HepG2 (cell line): ENCODE data around the gene CAMK1D. TPM values are rescaled to one million over a fixed set of nuclear protein-coding genes. Genes with fewer than 3 reads are reported as not detected.

Experiments
- ATAC-seq: fragments of 200-7000 bp; cut with Tn5 transposase; 3 replicates; pipeline ENCODE4 v1.9.1; 2020; ENCODE audit warnings: mild to moderate bottlenecking, moderate library complexity
- BruUV-seq: library from RNA; stranded (reverse); fragments of 400-500 nt; replicated peaks from 2 replicates; lab custom pipeline; 2021; lab: Mats Ljungman, UMichigan
- CTCF ChIA-PET: fragments of 300-600 bp; formaldehyde crosslinking; extraction: SDS; loops from one replicate; lab custom pipeline; 2021; ENCODE audit warnings: low total read pairs, inconsistent platforms, low intra/inter-chr PET ratio; lab: Yijun Ruan, JAX
- POLR2A ChIA-PET: fragments of 350-600 bp; sonication (Branson Sonifier 250); formaldehyde crosslinking; loops from one replicate; lab custom pipeline; 2020; ENCODE audit warnings: antibody characterized with exemption, inconsistent platforms; lab: Yijun Ruan, JAX
- DNase-seq: peaks from one replicate; pipeline ENCODE4 v3.0.0-alpha.2; 2015; ENCODE audit warnings: low spot score
- FAIRE-seq: peaks from 3 replicates; lab custom pipeline; 2011; peaks lifted over from hg19 to GRCh38; lab: Jason Lieb, UNC
- H2AFZ ChIP-seq: one replicate; pipeline ENCODE4 v1.6.1; 2011; ENCODE audit warnings: low read length, inconsistent platforms
- H3K27ac ChIP-seq: fragments of 300-600 bp; 3 replicates; pipeline ENCODE4 v1.8.0; 2011; ENCODE audit warnings: mixed run types, mild to moderate bottlenecking, mixed read lengths, low read length, inconsistent platforms; ENCODE audit not compliant: insufficient read depth; ENCODE audit errors: extremely low read length
- H3K27me3 ChIP-seq, 2 experiments: fragments of 200-600 bp in 1 of 2; 2 replicates in 1 of 2; 3 replicates in 1 of 2; pipeline versions ENCODE4 v1.6.0 to v1.8.0; 2011; ENCODE audit warnings: low read length in 2 of 2, mild to moderate bottlenecking in 2 of 2, moderate library complexity in 2 of 2, inconsistent platforms in 1 of 2; ENCODE audit not compliant: insufficient read depth in 2 of 2, control insufficient read depth in 1 of 2
- H3K36me3 ChIP-seq, 2 experiments: fragments of 200-600 bp in 1 of 2; replicated peaks in 1 of 2; 2 replicates in 1 of 2; 3 replicates in 1 of 2; pipeline versions ENCODE4 v1.5.1 to v1.8.0; 2011; ENCODE audit warnings: low read length in 2 of 2, inconsistent platforms in 1 of 2; ENCODE audit not compliant: insufficient read depth in 2 of 2, control insufficient read depth in 1 of 2
- H3K4me1 ChIP-seq: 2 replicates; pipeline ENCODE4 v1.5.1; 2012; ENCODE audit warnings: low read length, inconsistent platforms; ENCODE audit not compliant: insufficient read depth
- H3K4me2 ChIP-seq: 2 replicates; pipeline ENCODE4 v1.6.0; 2011; ENCODE audit warnings: low read depth, low read length, inconsistent platforms
- H3K4me3 ChIP-seq, 3 experiments: fragments of 200-600 bp in 1 of 3; sonication (generic), shearing (Covaris generic) in 1 of 3; replicated peaks in 1 of 3; 2 replicates each; pipeline ENCODE4 v1.5.1; 2011 to 2016; ENCODE audit warnings: low read length in 3 of 3, inconsistent platforms in 2 of 3, low read depth in 2 of 3, mild to moderate bottlenecking in 2 of 3, control low read depth in 1 of 3, mixed read lengths in 1 of 3; ENCODE audit not compliant: insufficient read depth in 1 of 3
- H3K79me2 ChIP-seq: one replicate; pipeline ENCODE4 v1.6.1; 2011; ENCODE audit warnings: low read length, inconsistent platforms; ENCODE audit not compliant: insufficient read depth
- H3K9ac ChIP-seq: 2 replicates; pipeline ENCODE4 v1.6.0; 2011; ENCODE audit warnings: mild to moderate bottlenecking, low read depth, low read length, inconsistent platforms; ENCODE audit not compliant: insufficient read depth
- H3K9me3 ChIP-seq: 2 replicates; pipeline ENCODE4 v1.5.1; 2012; ENCODE audit warnings: mild to moderate bottlenecking, low read length
- H4K20me1 ChIP-seq: 2 replicates; pipeline ENCODE4 v1.6.0; 2011; ENCODE audit warnings: inconsistent platforms, mild to moderate bottlenecking, low read length, moderate library complexity; ENCODE audit not compliant: insufficient read depth
- ATF6 ChIP-seq: sonication (generic); formaldehyde crosslinking; conservative IDR thresholded peaks from 2 replicates; pipeline ENCODE4 v1.4.0; 2020; ENCODE audit warnings: missing genetic modification reagents
- JUN ChIP-seq: sonication (generic); formaldehyde crosslinking; IDR thresholded peaks from 2 replicates; pipeline ENCODE4 v1.4.0; 2020; ENCODE audit warnings: mild to moderate bottlenecking, missing genetic modification reagents
- MYNN ChIP-seq: sonication (generic); formaldehyde crosslinking; IDR thresholded peaks from 2 replicates; pipeline ENCODE4 v1.4.0; 2020; ENCODE audit warnings: mild to moderate bottlenecking, low read depth, missing genetic modification reagents
- RFX1 ChIP-seq: fragments of 450-650 bp; IDR thresholded peaks from 2 replicates; pipeline ENCODE4 v1.6.1; 2017
- STAT6 ChIP-seq: sonication (generic); formaldehyde crosslinking; IDR thresholded peaks from 2 replicates; pipeline ENCODE4 v1.4.0; 2020; ENCODE audit warnings: missing genetic modification reagents, mild to moderate bottlenecking, borderline replicate concordance
- YEATS2 ChIP-seq: sonication (generic); formaldehyde crosslinking; IDR thresholded peaks from 2 replicates; pipeline ENCODE4 v1.4.0; 2020; ENCODE audit warnings: missing genetic modification reagents, borderline replicate concordance
- ZBTB1 ChIP-seq: sonication (generic); formaldehyde crosslinking; IDR thresholded peaks from 2 replicates; pipeline ENCODE4 v1.4.0; 2020; ENCODE audit warnings: missing genetic modification reagents, borderline replicate concordance
- ZNF142 ChIP-seq: sonication (generic); formaldehyde crosslinking; IDR thresholded peaks from 2 replicates; pipeline ENCODE4 v1.4.0; 2020; ENCODE audit warnings: missing genetic modification reagents
- ZNF3 ChIP-seq: IDR thresholded peaks from 2 replicates; pipeline ENCODE4 v1.7.0; 2017; ENCODE audit warnings: inconsistent platforms
- ZNF34 ChIP-seq: sonication (generic); formaldehyde crosslinking; IDR thresholded peaks from 2 replicates; pipeline ENCODE4 v1.4.0; 2020; ENCODE audit warnings: mild to moderate bottlenecking, missing genetic modification reagents, borderline replicate concordance
- ZNF510 ChIP-seq: sonication (generic); formaldehyde crosslinking; IDR thresholded peaks from 2 replicates; pipeline ENCODE4 v1.4.0; 2020; ENCODE audit warnings: low read depth, mild to moderate bottlenecking, missing genetic modification reagents
- ZNF747 ChIP-seq: sonication (generic); formaldehyde crosslinking; IDR thresholded peaks from 2 replicates; pipeline ENCODE4 v1.8.1; 2023; ENCODE audit warnings: missing genetic modification reagents, mild to moderate bottlenecking, borderline replicate concordance
- WGBS: methylation state at CpG from one replicate; pipeline ENCODE4 v1.1.6; 2017; ENCODE audit warnings: low lambda C conversion rate; 5-methylcytosine and 5-hydroxymethylcytosine counted together
- in situ Hi-C: cut with HindIII; loops from 2 replicates; pipeline ENCODE4 v1.10.0; 2017; ENCODE audit warnings: low pct_unique_long_range_greater_than_20kb; ENCODE audit not compliant: extremely low pct_ligation_motif_present
- intact Hi-C: fragments of 100-400 bp; cut with micrococcal nuclease; formaldehyde crosslinking; loops from one replicate; pipeline ENCODE4 v1.10.0; 2022; ENCODE audit not compliant: unreplicated experiment
- polyA plus RNA-seq, 8 experiments: library from polyadenylated mRNA; depleted of rRNA in 3 of 8; stranded (reverse) in 7 of 8; unstranded in 1 of 8; fragments of >200 nt; fragmentation: Illumina TruSeq in 4 of 8; extraction: Trizol in 4 of 8; gene quantifications; 2 replicates each; pipeline versions ENCODE4 v1.2.1 to v1.2.3, GENCODE V29; 2011 to 2016; ENCODE audit warnings: low read depth in 4 of 8, missing spikeins in 1 of 8, mixed read lengths in 1 of 8; ENCODE audit not compliant: insufficient read depth in 1 of 8
- total RNA-seq, 5 experiments: library from RNA; depleted of rRNA; stranded (reverse); fragments of >200 nt; fragmentation: Illumina TruSeq; extraction: Trizol; gene quantifications; 2 replicates each; pipeline ENCODE4 v1.2.3, GENCODE V29; 2016; ENCODE audit warnings: low read depth in 1 of 5

The CAMK1D gene
- total and polyA plus RNA-seq, 2 of the 13 experiments (the other 11 are each of a cell fraction or from before 2014, with no cell fraction given) = under 0.01 TPM; not detected in 1

DNA sequence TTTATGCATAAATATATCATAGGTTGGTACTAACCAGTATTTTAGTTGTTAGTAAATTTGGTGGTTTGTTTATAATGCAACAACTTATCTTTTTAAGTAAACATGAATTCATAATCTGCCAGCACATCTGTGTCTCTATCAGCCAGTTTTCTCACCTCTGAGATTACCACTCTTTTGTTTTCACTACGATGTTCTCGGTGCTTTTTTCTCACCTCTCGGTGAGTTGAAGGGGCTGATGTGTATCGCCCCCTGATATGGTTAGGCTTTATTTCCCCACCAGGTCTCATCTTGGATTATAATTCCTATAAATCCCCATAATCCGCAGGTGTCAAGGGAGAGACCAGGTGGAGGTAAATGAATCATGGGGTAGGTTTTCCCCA, 114.1 kb downstream of the CAMK1D start (continued):
- no peak for TF ChIP-seq ZNF142 (CRISPR knock-in tag)
- no peak for TF ChIP-seq JUN
- TF ChIP-seq ZNF3 = no peak
- no peak for TF ChIP-seq ZNF510 (CRISPR knock-in tag)
- TF ChIP-seq, all 625 proteins: peak for 0

DNA sequence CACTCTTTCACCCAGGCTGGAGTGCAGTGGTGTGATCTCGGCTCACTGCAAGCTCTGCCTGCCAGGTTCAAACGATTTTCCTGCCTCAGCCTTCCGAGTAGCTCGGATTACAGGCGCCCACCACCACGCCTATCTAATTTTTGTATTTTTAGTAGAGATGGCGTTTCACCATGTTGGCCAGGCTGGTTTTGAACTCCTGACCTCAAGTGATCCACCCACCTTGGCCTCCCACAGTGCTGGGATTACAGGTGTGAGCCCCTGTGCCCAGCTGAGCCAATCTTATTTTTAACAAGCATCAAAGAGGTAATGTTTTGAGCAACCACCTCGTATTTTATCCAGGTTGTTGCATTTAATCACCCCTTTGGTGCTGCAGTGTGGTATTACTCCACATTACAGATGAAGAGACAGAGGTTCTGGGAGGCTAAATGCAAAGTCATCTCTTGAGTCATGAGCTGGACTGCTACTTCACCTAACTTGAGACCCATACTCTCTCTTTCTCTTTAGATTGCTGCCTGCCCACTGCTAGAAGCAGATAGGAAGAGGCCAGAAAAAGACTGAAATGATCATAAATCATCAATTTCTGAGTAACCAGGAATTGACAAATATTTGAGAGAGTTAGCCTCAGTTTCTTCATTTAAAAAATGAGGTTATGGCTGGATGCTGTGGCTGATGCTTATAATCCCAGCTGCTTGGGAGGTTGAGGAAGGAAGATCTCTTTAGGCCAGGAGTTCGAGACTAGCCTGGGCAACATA, 116.2 kb downstream of the CAMK1D start:
- Histone ChIP-seq H3K4me2 (no peak overlapping the region), H3K27me3 (peaks cover 0 to 12% of the 10 kb centered on the region in 2 experiments; a peak in 1 of 5 replicates), H3K36me3 (no peaks in the 10 kb centered on the region), H3K79me2 (no peaks in the 10 kb centered on the region), H3K4me1 (peaks cover 2% of the 10 kb centered on the region; the same call in 1 of the 2 replicates), H3K4me3 (no peak overlapping the region), H3K9me3 (no peaks in the 10 kb centered on the region), H3K27ac (no peak overlapping the region), H3K9ac (no peak overlapping the region), H4K20me1 (no peaks in the 10 kb centered on the region), H2AFZ (no peak overlapping the region)
- ChIA-PET CTCF (no interaction called here), POLR2A (no interaction called here)
- ATAC-seq (no peak), DNase-seq (no peak), FAIRE-seq (no peak)
- WGBS = 11% methylated on average over 9 of the region's 9 CpGs
- BruUV-seq = no TSS peak
- intact Hi-C loops (no loop called here), in situ Hi-C loops (no loop called here)
- TF ChIP-seq ATF6 (CRISPR knock-in tag) (no peak), STAT6 (CRISPR knock-in tag) (no peak), RFX1 (no peak), MYNN (CRISPR knock-in tag) (no peak), YEATS2 (CRISPR knock-in tag) (no peak), ZNF747 (CRISPR knock-in tag) (no peak), ZBTB1 (CRISPR knock-in tag) (no peak), ZNF34 (no peak)
